ENCODE measurements around the gene XRN1.

- TF ChIP-seq CTCF (IDR thresholded peaks at IDR 0.05; ENCODE audit: insufficient read depth, low read length, poor library complexity, severe bottlenecking), result no peak
- no peak for TF ChIP-seq EZH2phosphoT487 (conservative IDR thresholded peaks at IDR 0.05; ENCODE audit: low read length)
These were observed 94.3 kb downstream of the XRN1 start for GRCh38 chr3:142353571-142353970.

Data from SU-DHL-6 (cell line).